Hepatocyte (in vitro differentiated cells): Measurements from ENCODE around the gene LYSMD2. TPM values are rescaled to one million over a fixed set of nuclear protein-coding genes. Genes with fewer than 3 reads are reported as not detected.

Experiments
- DNase-seq: peaks from one replicate; pipeline ENCODE4 v3.0.0-alpha.2; 2016; ENCODE audit warnings: low spot score
- H2AFZ ChIP-seq: fragments of 200-600 bp; sonication (generic); 2 replicates; pipeline ENCODE4 v1.6.0; 2016; ENCODE audit warnings: antibody characterized with exemption, mild to moderate bottlenecking
- H3K27ac ChIP-seq: fragments of 200-600 bp; sonication (generic); 2 replicates; pipeline ENCODE4 v1.5.1; 2016; ENCODE audit warnings: mild to moderate bottlenecking
- H3K27me3 ChIP-seq: fragments of 200-600 bp; sonication (generic); 2 replicates; pipeline ENCODE4 v1.6.1; 2016
- H3K36me3 ChIP-seq: fragments of 200-600 bp; sonication (generic); replicated peaks from 2 replicates; pipeline ENCODE4 v1.5.1; 2016; ENCODE audit warnings: low read depth; ENCODE audit not compliant: insufficient read depth
- H3K4me1 ChIP-seq: fragments of 200-600 bp; sonication (generic); 2 replicates; pipeline ENCODE4 v1.5.1; 2016; ENCODE audit warnings: mild to moderate bottlenecking, moderate library complexity; ENCODE audit not compliant: insufficient read depth
- H3K4me2 ChIP-seq: fragments of 200-600 bp; sonication (generic); 2 replicates; pipeline ENCODE4 v1.6.0; 2016
- H3K4me3 ChIP-seq: fragments of 200-600 bp; sonication (generic); 2 replicates; pipeline ENCODE4 v1.5.1; 2016; ENCODE audit warnings: mild to moderate bottlenecking
- H3K79me2 ChIP-seq: fragments of 200-600 bp; sonication (generic); 2 replicates; pipeline ENCODE4 v1.6.0; 2017; ENCODE audit warnings: mild to moderate bottlenecking
- H3K9me2 ChIP-seq: fragments of 200-600 bp; sonication (generic); replicated peaks from 2 replicates; pipeline ENCODE4 v1.6.0; 2017; ENCODE audit warnings: mild to moderate bottlenecking; ENCODE audit not compliant: insufficient read depth
- H3K9me3 ChIP-seq: fragments of 200-600 bp; sonication (generic); 2 replicates; pipeline ENCODE4 v1.5.1; 2016; ENCODE audit warnings: low read depth, mild to moderate bottlenecking
- H4K20me1 ChIP-seq: fragments of 200-600 bp; sonication (generic); 2 replicates; pipeline ENCODE4 v1.6.0; 2016; ENCODE audit warnings: mild to moderate bottlenecking; ENCODE audit not compliant: insufficient read depth, poor library complexity, severe bottlenecking
- EZH2 ChIP-seq: fragments of 200-600 bp; sonication (generic); IDR thresholded peaks from 2 replicates; pipeline ENCODE4 v1.6.1; 2016; ENCODE audit warnings: antibody characterized with exemption, mild to moderate bottlenecking, borderline replicate concordance
- EZH2phosphoT487 ChIP-seq: fragments of 200-600 bp; sonication (generic); IDR thresholded peaks from one replicate; pipeline ENCODE4 v1.6.1; 2018; ENCODE audit warnings: antibody characterized with exemption, mild to moderate bottlenecking, low read depth, moderate library complexity; ENCODE audit not compliant: unreplicated experiment, severe bottlenecking
- WGBS: methylation state at CpG from one replicate; pipeline ENCODE4 v1.1.6; 2016; ENCODE audit warnings: low lambda C conversion rate; ENCODE audit errors: missing lambda C conversion rate; 5-methylcytosine and 5-hydroxymethylcytosine counted together
- polyA plus RNA-seq: library from polyadenylated mRNA; unstranded; fragments of >200 nt; fragmentation: Nextera tagmentation; extraction: Ambion mirVana; gene quantifications from 2 replicates; pipeline ENCODE4 v1.2.1, GENCODE V29; 2016
- total RNA-seq: library from RNA; depleted of rRNA; stranded (reverse); fragments of >200 nt; gene quantifications from 2 replicates; pipeline ENCODE4 v1.2.3, GENCODE V29; 2014
- TF ChIP-seq, protein P1 (sequence below): fragments of 200-600 bp; sonication (generic); IDR thresholded peaks from 2 replicates; pipeline ENCODE4 v1.5.1; 2016; ENCODE audit warnings: antibody characterized with exemption, mild to moderate bottlenecking; ENCODE audit not compliant: poor library complexity

The LYSMD2 gene
- total and polyA plus RNA-seq, 2 experiments from 2014 or later = 5.1 to 7.6 TPM

DNA sequence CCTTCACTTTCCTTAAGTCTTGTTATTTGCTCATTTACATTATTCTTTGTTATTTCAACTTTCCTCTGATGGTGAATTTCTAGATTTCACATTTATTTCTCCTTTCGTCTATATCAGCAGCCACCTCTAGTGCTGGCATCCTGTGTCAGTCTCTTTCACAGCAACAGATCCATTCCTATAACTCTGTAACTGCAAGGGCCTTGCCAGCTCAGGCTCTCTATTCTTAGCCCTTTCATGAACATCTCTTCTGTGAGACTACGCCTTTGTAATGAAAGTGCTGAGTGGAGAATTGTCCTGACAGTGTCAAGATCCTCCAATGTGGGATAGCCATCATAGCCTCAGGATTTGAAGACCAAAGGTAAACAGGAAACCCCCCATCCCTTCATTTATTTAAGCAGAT lies 60.0 kb downstream of the LYSMD2 start:
- Histone ChIP-seq H3K79me2 (no peaks in the 10 kb centered on the region), H2AFZ (no peak overlapping the region), H3K4me1 (no peaks in the 10 kb centered on the region), H3K4me2 (no peak overlapping the region), H3K4me3 (no peak overlapping the region), H3K9me2 (no peaks in the 10 kb centered on the region), H3K27me3 (peaks cover 20% of the 10 kb centered on the region), H3K27ac (no peak overlapping the region), H3K9me3 (no peaks in the 10 kb centered on the region), H4K20me1 (no peaks in the 10 kb centered on the region), H3K36me3 (no peaks in the 10 kb centered on the region)
- TF ChIP-seq, protein P1, sequence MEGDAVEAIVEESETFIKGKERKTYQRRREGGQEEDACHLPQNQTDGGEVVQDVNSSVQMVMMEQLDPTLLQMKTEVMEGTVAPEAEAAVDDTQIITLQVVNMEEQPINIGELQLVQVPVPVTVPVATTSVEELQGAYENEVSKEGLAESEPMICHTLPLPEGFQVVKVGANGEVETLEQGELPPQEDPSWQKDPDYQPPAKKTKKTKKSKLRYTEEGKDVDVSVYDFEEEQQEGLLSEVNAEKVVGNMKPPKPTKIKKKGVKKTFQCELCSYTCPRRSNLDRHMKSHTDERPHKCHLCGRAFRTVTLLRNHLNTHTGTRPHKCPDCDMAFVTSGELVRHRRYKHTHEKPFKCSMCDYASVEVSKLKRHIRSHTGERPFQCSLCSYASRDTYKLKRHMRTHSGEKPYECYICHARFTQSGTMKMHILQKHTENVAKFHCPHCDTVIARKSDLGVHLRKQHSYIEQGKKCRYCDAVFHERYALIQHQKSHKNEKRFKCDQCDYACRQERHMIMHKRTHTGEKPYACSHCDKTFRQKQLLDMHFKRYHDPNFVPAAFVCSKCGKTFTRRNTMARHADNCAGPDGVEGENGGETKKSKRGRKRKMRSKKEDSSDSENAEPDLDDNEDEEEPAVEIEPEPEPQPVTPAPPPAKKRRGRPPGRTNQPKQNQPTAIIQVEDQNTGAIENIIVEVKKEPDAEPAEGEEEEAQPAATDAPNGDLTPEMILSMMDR = no peak
- no peak for TF ChIP-seq EZH2phosphoT487
- TF ChIP-seq EZH2 = no peak
- 83% methylated on average over 2 of the region's 2 CpGs for WGBS
- DNase-seq = no peak

DNA sequence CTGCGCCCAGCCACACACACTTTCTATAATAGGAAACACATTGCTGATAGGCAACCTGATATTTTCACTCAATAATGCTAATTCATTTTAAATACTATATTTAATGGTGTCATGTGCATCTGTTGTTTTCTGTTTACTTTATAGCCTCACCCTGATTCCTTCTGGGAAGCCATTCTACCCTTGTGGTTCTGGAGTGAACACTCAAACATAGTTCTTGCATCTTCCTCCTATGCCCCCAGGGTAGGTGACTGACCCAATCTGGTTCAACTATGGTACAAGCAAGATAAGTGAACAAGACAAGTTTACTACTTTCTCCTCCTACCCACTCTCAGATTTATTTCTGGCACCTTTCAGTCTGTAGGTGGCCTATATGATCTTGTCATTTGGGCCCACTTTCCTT lies 60.4 kb downstream of the LYSMD2 start:
- no peak for DNase-seq
- TF ChIP-seq, protein P1 = no peak
- TF ChIP-seq EZH2 (no peak), EZH2phosphoT487 (no peak)
- no peaks in the 10 kb centered on the region for H3K9me3 ChIP-seq
- H3K4me1 ChIP-seq = no peaks in the 10 kb centered on the region
- peaks cover 19% of the 10 kb centered on the region for H3K27me3 ChIP-seq
- WGBS = 81% methylated on average over 1 of the region's 1 CpG
- H2AFZ ChIP-seq = no peak overlapping the region
- no peaks in the 10 kb centered on the region for H4K20me1 ChIP-seq
- no peak overlapping the region for H3K4me2 ChIP-seq
- no peaks in the 10 kb centered on the region for H3K79me2 ChIP-seq
- H3K27ac ChIP-seq = no peak overlapping the region
- no peaks in the 10 kb centered on the region for H3K36me3 ChIP-seq
- H3K4me3 ChIP-seq = no peak overlapping the region
- H3K9me2 ChIP-seq = no peaks in the 10 kb centered on the region

DNA sequence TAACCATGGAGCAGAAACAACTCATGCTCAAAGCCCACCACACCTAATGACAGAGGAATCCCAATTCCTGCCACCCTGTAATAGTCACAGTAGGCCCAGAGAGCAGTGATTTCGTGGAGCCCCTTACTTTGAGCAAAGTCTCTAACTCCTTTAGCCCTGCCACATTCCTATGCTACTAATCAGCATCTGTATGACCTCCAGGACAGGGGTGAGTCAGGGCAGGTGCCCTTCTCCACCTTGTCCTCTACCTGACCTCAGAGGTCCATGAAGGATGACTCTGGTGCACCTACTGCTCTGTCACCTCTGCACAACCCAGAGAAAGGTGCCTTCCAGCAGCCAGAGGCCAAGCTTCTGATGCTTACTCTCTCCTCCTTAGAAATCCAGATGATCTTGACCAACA lies 62.2 kb downstream of the LYSMD2 start:
- no peak for DNase-seq
- no peaks in the 10 kb centered on the region for H3K36me3 ChIP-seq
- TF ChIP-seq EZH2phosphoT487 (no peak), EZH2 (no peak)
- TF ChIP-seq, protein P1 = no peak
- no peaks in the 10 kb centered on the region for H3K79me2 ChIP-seq
- H3K9me3 ChIP-seq = no peaks in the 10 kb centered on the region
- no peak overlapping the region for H3K27ac ChIP-seq
- H4K20me1 ChIP-seq = no peaks in the 10 kb centered on the region
- H2AFZ ChIP-seq = no peak overlapping the region
- no peak overlapping the region for H3K4me2 ChIP-seq
- WGBS = 43% methylated on average over 1 of the region's 1 CpG
- H3K27me3 ChIP-seq = peaks cover 8% of the 10 kb centered on the region
- no peaks in the 10 kb centered on the region for H3K9me2 ChIP-seq
- no peaks in the 10 kb centered on the region for H3K4me1 ChIP-seq
- no peak overlapping the region for H3K4me3 ChIP-seq

Other genes starting within 250 kb of the LYSMD2 start
- 30.8 and 31.4 TPM in 2 replicates for gene DMXL2, start 114.9 kb downstream of the LYSMD2 start, total RNA-seq
- 7.8 and 10.5 TPM in 2 replicates for gene DMXL2, start 114.9 kb downstream of the LYSMD2 start, polyA plus RNA-seq
- 0.20 and 0.44 TPM in 2 replicates for gene SCG3, start 56.2 kb downstream of the LYSMD2 start, total RNA-seq
- gene SCG3, start 56.2 kb downstream of the LYSMD2 start, polyA plus RNA-seq = 0.06 and 0.11 TPM in 2 replicates
- 2.9 and 3.9 TPM in 2 replicates for gene TMOD2, start 13.9 kb upstream of the LYSMD2 start, total RNA-seq
- 1.0 and 1.7 TPM in 2 replicates for gene TMOD2, start 13.9 kb upstream of the LYSMD2 start, polyA plus RNA-seq
- 32.5 and 38.3 TPM in 2 replicates for gene TMOD3, start 92.0 kb upstream of the LYSMD2 start, total RNA-seq
- 26.3 and 27.2 TPM in 2 replicates for gene TMOD3, start 92.0 kb upstream of the LYSMD2 start, polyA plus RNA-seq
- 25.2 and 26.2 TPM in 2 replicates for gene LEO1, start 234.1 kb upstream of the LYSMD2 start, total RNA-seq
- 23.9 and 25.1 TPM in 2 replicates for gene LEO1, start 234.1 kb upstream of the LYSMD2 start, polyA plus RNA-seq